IPS-20b (cell line): ENCODE results near the gene SDR42E2.

Source experiments
- H3K27ac ChIP-seq: one replicate; pipeline ENCODE4 v1.5.1; 2013; ENCODE audit warnings: low read length
- H3K27me3 ChIP-seq: 2 replicates; pipeline ENCODE4 v1.6.1; 2013; ENCODE audit warnings: mild to moderate bottlenecking, low read length, inconsistent platforms; ENCODE audit not compliant: insufficient read depth
- H3K36me3 ChIP-seq: 2 replicates; pipeline ENCODE4 v1.6.1; 2013; ENCODE audit warnings: low read depth, mild to moderate bottlenecking, inconsistent platforms, low read length, moderate library complexity; ENCODE audit not compliant: insufficient read depth
- H3K4me1 ChIP-seq: 2 replicates; pipeline ENCODE4 v1.6.1; 2013; ENCODE audit warnings: mild to moderate bottlenecking, control low read depth, inconsistent platforms, low read length, moderate library complexity; ENCODE audit not compliant: insufficient read depth
- H3K4me3 ChIP-seq: 2 replicates; pipeline ENCODE4 v1.5.1; 2013; ENCODE audit warnings: mild to moderate bottlenecking, low read length, inconsistent platforms
- H3K9ac ChIP-seq: 2 replicates; pipeline ENCODE4 v1.6.1; 2013; ENCODE audit warnings: low read depth, mild to moderate bottlenecking, inconsistent platforms, low read length, moderate library complexity
- H3K9me3 ChIP-seq: 2 replicates; pipeline ENCODE4 v1.6.1; 2013; ENCODE audit warnings: mild to moderate bottlenecking, low read depth, low read length, inconsistent platforms; ENCODE audit not compliant: insufficient read depth

SDR42E2 gene

GRCh38 chr16:22184615-22184968 is 22.3 kb downstream of the SDR42E2 start:
- Histone ChIP-seq H3K36me3 (no peaks in the 10 kb centered on the region), H3K9me3 (no peaks in the 10 kb centered on the region), H3K9ac (no peak overlapping the region), H3K4me1 (peaks cover 2% of the 10 kb centered on the region; the same call in 1 of the 2 replicates), H3K4me3 (no peak overlapping the region), H3K27ac (no peak overlapping the region), H3K27me3 (peaks cover 10% of the 10 kb centered on the region)

GRCh38 chr16:22186517-22186916 is 24.2 kb downstream of the SDR42E2 start:
- no peaks in the 10 kb centered on the region for H3K36me3 ChIP-seq
- peaks cover 14% of the 10 kb centered on the region for H3K27me3 ChIP-seq
- no peak overlapping the region for H3K9ac ChIP-seq
- no peak overlapping the region for H3K27ac ChIP-seq
- no peaks in the 10 kb centered on the region for H3K9me3 ChIP-seq
- no peak overlapping the region for H3K4me3 ChIP-seq
- peaks cover 4% of the 10 kb centered on the region; the same call in 1 of the 2 replicates for H3K4me1 ChIP-seq

- Histone ChIP-seq H3K27me3 (peaks cover 14% of the 10 kb centered on the region), H3K4me3 (no peak overlapping the region), H3K9me3 (no peaks in the 10 kb centered on the region), H3K27ac (no peak overlapping the region), H3K9ac (no peak overlapping the region), H3K4me1 (peaks cover 10% of the 10 kb centered on the region), H3K36me3 (no peaks in the 10 kb centered on the region)
Measured at GRCh38 chr16:22188267-22188594, 25.9 kb downstream of the SDR42E2 start.

GRCh38 chr16:22188595-22189442 is 26.5 kb downstream of the SDR42E2 start:
- H3K4me3 ChIP-seq: no peak overlapping the region; the same call in 1 of the 2 replicates
- no peaks in the 10 kb centered on the region for H3K9me3 ChIP-seq
- H3K27ac ChIP-seq: no peak overlapping the region
- no peak overlapping the region for H3K9ac ChIP-seq
- no peaks in the 10 kb centered on the region for H3K36me3 ChIP-seq
- H3K4me1 ChIP-seq: peaks cover 10% of the 10 kb centered on the region
- peaks cover 14% of the 10 kb centered on the region for H3K27me3 ChIP-seq

GRCh38 chr16:22189473-22190080 is 27.3 kb downstream of the SDR42E2 start:
- H3K27me3 ChIP-seq: peaks cover 14% of the 10 kb centered on the region
- H3K4me1 ChIP-seq: peaks cover 10% of the 10 kb centered on the region
- no peak overlapping the region for H3K27ac ChIP-seq
- H3K4me3 ChIP-seq: peak overlapping the region; percentile 77
- no peaks in the 10 kb centered on the region for H3K9me3 ChIP-seq
- H3K9ac ChIP-seq: peak overlapping the region; percentile 53; the same call in 1 of the 2 replicates
- no peaks in the 10 kb centered on the region for H3K36me3 ChIP-seq

- Histone ChIP-seq H3K9me3 (no peaks in the 10 kb centered on the region), H3K9ac (peak overlapping the region; percentile 53; the same call in 1 of the 2 replicates), H3K36me3 (no peaks in the 10 kb centered on the region), H3K27me3 (peaks cover 14% of the 10 kb centered on the region), H3K4me3 (peak overlapping the region; percentile 77), H3K27ac (no peak overlapping the region), H3K4me1 (peaks cover 10% of the 10 kb centered on the region)
Measured at GRCh38 chr16:22190081-22190775, 27.9 kb downstream of the SDR42E2 start.

- peak overlapping the region; percentile 74; the same call in 1 of the 2 replicates for H3K9ac ChIP-seq
- no peak overlapping the region for H3K27ac ChIP-seq
- H3K27me3 ChIP-seq: peaks cover 14% of the 10 kb centered on the region
- H3K9me3 ChIP-seq: no peaks in the 10 kb centered on the region
- peaks cover 10% of the 10 kb centered on the region for H3K4me1 ChIP-seq
- H3K4me3 ChIP-seq: peak overlapping the region; percentile 84
- H3K36me3 ChIP-seq: no peaks in the 10 kb centered on the region
Measured at GRCh38 chr16:22190776-22191531, 28.6 kb downstream of the SDR42E2 start.

GRCh38 chr16:22191532-22192260 is 29.4 kb downstream of the SDR42E2 start:
- H3K4me3 ChIP-seq: peak overlapping the region; percentile 84
- peaks cover 10% of the 10 kb centered on the region for H3K4me1 ChIP-seq
- H3K27me3 ChIP-seq: peaks cover 14% of the 10 kb centered on the region
- no peak overlapping the region for H3K27ac ChIP-seq
- no peaks in the 10 kb centered on the region for H3K9me3 ChIP-seq
- peak overlapping the region; percentile 74; the same call in 1 of the 2 replicates for H3K9ac ChIP-seq
- no peaks in the 10 kb centered on the region for H3K36me3 ChIP-seq

GRCh38 chr16:22192261-22193062 is 30.2 kb downstream of the SDR42E2 start:
- Histone ChIP-seq H3K4me3 (peak overlapping the region; percentile 84), H3K36me3 (no peaks in the 10 kb centered on the region), H3K9ac (peak overlapping the region; percentile 74; the same call in 1 of the 2 replicates), H3K4me1 (peaks cover 10% of the 10 kb centered on the region), H3K27me3 (peaks cover 14% of the 10 kb centered on the region), H3K27ac (no peak overlapping the region), H3K9me3 (no peaks in the 10 kb centered on the region)

- Histone ChIP-seq H3K4me3 (no peak overlapping the region), H3K9me3 (no peaks in the 10 kb centered on the region), H3K9ac (no peak overlapping the region), H3K36me3 (no peaks in the 10 kb centered on the region), H3K4me1 (peaks cover 10% of the 10 kb centered on the region), H3K27ac (no peak overlapping the region), H3K27me3 (peaks cover 14% of the 10 kb centered on the region)
Measured at GRCh38 chr16:22193063-22193411, 30.7 kb downstream of the SDR42E2 start.
